Kidney tubule cell (primary cell): ENCODE data around the gene DIDO1.

Source experiments
- DNase-seq: peaks from one replicate; pipeline ENCODE4 v3.0.0-alpha.2; 2018; ENCODE audit warnings: low spot score

DIDO1 gene

DNA sequence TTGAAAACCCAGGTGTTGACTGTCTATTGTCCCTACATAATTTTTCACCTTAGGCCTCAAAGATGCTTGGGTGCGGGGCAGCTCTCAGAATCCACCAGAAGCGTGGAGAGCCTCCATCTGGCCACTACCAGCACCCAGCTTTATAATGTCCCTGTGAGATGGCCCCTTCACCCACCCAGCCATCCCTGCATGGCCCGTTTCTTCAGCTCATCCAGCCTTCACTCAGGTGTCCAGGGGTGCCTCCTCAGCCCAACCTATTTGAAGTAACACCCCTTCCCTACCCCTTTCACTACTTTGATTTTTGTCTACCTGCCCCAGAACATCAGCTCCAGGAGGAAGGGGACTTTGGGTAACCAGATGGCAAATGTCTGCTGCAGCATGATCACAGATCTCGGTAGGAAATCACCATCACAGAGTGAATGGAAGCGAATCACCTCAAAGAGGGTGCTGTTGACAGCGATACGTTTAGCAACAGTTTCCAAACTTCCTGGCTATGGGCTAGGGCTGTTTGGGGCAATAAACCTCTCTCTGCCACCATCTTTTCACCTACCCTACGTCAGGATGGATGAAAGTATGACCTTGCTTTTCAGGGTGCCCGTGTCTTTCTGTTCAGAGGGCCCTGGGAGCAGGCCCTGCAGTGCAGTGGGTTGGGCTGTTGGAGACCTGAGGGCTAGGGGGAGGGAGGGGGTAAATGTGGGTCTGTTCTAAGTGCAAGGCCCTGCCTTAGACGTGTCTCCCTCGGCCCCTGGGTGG is 25.0 kb upstream of the DIDO1 start:
- DNase-seq = no peak

DNA sequence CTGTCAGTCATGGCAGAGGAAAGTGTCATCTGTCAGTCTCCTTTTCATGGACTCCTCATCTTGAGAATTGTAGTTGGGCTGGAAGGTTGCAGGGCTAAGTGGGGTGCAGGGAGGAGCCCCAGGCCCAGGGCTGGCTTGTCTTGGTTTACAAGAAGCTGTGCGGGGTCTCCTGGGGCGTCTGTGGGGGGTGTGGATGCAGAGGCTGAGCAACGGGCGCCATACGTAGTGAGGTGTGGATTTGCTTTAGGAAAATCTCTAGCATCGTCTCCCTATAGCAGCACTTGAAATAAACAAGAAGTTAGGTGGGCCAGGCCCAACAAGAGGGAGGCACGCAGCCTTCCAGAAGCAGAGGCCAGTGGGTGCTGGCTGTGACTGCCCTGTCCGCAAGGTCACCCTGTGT is 24.4 kb upstream of the DIDO1 start:
- DNase-seq = no peak

DNA sequence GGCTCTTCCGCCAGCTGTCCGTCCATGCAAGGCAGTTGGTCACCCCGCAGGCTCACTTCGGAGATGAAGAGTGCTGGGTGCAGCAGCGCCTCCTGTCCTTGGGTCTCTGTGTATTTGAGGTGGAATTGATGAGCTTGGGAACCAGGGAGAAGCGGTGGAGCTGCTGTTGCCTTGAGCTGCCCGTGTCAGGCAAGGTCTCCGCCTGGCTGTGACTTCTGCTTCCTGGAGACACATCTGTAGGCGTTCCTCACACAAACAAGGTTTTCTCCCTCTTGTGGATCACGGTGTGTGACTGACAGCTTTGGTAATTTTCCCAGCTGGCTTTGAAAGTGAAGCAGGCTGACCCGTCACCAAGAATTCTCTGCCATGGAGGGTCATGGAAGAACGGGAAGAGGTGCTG is 23.7 kb upstream of the DIDO1 start:
- no peak for DNase-seq

DNA sequence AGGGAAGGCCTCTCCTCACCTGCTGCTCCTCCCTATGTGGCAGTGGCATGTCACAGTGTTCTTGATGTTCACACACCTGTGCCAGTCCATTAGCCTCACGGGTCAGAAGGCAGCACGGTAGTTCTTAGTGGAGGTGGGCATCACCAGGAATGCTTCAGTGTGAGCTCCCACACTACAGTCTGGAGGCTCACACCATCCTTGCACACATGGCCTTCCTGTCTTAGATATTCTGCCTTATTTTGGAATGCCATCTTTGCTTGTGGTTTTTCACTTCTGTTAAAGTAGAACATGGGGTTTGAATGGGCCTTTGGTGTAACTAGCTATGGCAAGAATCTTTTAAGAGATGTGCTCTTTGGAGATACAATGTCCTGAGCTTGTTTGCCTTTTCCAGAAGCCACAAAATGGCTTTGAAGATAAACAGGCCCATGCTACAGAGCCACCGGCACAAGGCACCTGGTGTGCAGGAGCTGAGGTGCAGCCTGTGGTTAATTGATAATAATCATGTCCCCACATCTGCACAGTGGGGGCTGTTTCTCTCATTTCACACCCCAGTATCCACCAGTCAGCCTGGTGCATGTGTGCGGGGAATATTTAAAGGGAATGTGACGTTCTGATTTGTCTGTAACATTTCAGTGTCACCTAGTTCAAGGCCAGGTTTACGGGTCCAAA is 23.0 kb upstream of the DIDO1 start:
- no peak for DNase-seq

DNA sequence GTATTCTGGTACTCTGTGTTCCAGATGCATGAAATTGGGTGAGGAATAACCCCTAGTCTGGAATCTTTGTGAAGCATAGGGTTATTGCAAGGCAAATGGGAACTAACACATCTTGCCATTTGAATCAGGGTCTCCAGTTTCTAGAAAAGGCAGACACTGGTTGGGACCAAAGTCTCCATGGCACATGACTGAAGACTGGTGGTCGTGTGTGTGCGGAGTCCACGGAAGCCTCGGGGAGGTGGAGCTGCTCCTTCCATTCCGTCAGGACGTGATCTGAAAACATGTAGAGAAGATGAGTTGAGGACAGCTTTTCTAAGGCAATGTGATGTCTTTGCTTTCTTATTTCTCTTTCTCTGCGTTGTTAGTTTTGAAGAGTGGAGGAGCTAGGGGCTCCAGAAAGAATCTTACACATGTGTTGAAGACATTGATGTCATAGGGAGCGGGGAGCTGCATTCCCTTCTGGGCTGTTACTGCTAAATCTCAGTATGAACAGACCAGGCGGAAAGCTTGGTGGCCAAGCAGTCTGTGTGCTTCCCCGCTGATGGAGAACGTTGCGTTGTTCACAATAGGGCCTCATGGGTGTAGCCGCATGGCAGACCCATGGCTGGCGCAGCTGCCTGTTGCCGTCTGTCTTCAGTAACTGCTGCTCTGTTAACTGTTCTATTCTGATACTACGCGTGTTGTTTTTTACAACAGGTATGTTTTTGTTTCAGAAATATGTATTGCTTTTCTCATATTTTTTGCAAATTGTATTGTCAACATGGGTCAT is 21.4 kb upstream of the DIDO1 start:
- no peak for DNase-seq

DNA sequence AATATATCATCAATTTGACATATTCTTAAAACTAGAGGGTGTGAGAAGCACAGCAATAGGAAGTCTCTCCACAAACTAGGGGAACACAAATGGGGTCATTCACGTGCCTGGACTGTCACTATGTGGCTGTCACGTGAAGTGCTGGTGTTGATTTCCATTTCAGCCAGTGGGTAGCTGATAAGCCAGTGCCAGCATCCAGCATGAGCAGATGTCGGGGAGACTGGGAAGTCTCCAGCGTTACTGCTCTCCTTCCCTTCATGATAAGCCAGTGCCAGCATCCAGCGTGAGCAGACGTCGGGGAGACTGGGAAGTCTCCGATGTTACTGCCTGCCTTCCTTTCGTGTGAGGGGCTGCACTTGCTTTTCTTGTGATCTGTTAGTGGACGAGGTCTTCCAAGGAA is 20.6 kb upstream of the DIDO1 start:
- no peak for DNase-seq

DNA sequence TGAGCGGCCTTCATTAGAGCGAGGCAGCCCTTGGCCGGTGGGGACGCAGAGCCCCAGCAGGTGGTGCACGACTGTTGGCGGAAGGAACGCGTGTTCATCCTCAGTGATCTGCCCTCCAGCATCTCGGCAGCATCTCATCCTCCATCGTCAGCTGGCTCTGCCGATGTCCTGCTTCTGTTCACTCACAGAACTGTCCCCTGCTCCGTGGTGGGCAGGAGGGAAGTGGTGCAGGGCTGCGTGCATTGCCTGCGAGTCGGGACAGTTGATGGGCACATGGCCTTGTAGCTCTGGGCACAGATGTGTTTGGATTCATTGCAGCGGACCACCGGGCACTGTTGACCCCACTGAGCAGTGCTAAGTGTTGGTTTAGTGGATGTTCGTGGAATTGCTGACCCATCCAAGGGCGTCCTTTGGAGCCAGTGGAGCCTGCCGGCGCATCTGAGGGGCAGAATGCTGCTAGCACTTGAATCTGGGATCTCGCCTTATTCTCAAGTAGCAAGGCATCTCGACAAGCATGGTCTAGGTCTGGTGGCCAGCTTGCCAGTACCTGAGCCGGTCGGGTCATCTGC is 19.6 kb upstream of the DIDO1 start:
- DNase-seq = no peak

DNA sequence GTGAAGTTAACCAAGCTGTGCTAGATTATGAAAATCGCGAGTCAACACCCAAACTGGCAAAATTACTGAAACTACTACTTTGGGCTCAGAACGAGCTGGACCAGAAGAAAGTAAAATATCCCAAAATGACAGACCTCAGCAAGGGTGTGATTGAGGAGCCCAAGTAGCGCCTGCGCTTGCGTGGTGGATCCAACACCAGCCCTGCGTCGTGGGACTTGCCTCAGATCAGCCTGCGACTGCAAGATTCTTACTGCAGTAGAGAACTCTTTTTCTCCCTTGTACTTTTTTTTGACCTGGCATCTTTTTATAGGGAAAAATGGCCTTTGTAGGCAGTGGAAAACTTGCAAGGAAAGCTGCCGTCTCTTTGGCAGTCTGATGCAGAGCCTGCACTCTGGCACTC is 18.4 kb upstream of the DIDO1 start:
- no peak for DNase-seq

DNA sequence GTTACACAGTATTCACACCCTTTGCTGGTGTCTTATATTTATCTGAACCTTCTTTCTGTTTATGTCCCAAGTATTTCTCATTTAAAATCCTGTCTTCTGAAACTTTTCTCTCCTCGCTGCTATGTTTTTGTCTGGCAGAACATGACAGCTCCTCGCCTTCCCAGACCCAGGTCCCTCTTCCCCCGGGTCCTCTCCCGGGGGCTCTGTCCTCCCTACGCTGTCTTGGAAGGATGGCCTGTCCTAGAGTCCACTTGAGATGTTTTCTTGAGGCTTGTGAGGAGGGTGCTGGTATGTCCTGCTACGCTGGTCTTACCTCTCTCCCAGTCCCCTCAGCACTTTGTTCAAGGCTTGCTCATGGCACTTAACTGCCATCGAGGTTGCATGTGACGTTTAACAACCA is 17.9 kb upstream of the DIDO1 start:
- DNase-seq = no peak

DNA sequence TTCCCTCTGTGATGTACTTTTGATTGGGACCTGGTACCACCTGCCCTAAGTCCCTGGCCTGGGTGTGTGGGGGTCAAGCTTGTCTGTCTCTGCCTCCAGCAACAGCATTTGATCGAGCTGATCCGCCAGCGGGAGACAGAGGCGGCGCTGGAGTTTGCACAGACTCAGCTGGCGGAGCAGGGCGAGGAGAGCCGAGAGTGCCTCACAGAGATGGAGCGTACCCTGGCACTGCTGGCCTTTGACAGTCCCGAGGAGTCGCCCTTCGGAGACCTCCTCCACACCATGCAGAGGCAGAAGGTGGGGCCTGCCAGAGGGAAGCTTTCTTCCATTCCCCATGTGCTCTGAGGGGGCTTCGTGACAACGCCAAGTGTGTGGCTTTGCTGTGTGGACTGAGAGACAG is 17.1 kb upstream of the DIDO1 start:
- no peak for DNase-seq

DNA sequence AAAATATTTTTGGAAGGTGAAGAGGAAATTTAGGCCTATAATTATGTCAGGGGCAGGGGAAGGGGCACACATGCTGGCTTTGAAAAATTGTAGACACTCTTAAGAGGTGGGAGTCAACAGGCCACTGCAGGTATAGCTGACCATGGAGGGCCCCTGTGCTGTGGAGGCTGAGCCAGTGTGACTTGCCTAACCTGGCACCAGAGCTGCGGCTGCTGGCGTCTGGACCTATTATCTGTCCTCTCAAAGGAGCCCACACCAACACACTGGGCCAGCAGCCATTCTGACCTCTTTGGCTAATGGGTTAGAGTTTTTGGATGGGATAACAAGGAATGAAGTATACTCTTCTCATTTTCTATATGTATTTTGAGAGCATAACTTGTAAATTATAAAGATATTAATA is 16.2 kb upstream of the DIDO1 start:
- no peak for DNase-seq

DNA sequence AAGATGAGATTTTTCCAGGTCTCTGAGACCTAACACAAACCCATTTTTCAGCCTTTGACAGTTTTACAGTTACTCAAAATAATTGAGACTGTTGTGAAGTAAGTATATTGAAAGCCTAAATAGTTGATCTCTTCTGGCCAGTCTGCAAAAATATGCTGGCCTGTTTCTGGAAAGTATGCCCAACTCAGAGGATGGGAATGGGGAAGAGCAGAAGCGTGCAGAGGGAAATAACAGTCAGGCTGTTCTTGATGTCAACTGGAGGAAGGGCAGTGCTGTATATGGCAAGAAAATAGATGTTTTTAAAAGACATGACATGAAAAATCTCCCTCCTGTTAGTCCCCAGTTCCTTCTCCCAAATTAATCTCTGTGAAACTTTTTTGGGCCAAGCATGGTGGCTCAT is 15.5 kb upstream of the DIDO1 start:
- DNase-seq = no peak

DNA sequence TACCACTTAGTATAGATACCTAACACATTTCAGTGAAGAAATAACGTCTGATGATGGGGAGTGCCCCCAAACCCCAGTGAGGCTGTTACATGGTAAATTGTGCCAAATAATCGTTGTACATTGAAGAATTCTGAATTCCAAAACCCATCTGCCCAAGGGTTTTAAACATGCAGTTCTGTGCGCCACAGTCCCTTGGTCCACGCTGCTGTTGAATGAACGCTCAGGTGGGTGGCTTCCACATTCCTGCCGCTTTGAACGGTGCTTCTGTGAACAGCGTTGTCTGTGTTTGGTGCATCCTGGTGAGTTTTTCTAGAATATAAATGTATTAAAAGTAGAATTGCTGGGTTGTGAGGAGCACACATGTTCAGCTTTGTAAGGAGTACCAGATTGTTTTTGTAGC is 14.6 kb upstream of the DIDO1 start:
- no peak for DNase-seq

DNA sequence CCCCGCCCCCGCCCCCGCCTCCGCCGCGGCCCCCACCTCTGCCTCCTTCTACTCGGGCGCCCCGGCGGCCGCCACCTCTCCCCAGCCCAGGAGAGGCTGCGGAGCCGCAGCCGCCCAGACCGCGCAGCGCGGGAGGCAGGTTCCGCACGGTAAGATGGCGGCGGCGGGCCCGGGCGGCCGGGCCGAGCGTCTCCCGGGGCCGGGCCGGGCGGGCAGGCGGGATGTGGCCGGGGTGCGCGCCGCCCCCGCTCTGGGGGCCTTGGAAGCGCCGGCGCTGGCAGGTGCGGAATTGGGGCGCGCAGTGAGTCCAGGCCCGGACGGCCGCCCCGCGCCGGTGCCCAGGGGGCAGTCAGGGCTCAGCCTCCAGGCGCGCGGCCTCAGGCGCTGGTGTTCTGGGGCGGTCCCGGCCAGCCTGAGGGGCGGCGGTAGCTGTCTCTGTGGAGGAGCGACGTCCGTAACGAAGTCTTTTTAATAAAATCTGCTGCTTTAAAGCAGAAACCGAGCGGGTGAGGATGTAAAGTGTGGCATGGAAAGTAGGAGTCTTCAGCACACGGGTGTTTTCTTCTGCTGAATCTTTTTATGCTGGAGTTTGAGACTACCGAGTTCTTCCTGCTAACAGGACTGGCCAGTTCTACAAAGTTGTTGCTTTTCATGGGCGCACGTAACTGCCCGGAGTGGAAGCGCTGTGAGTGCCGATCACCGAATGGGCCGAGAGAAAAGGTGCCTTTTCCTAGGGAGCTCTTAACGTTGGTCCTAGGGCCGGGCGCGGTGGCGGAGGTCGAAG is 12.0 kb upstream of the DIDO1 start, which contains the start of gene GID8:
Gene GID8, plus strand, starts transcription at position 43 of the 784 bp plus-strand sequence. CDS start 3,356 bp downstream, outside the sequence.
- peak; percentile 52 for DNase-seq

DNA sequence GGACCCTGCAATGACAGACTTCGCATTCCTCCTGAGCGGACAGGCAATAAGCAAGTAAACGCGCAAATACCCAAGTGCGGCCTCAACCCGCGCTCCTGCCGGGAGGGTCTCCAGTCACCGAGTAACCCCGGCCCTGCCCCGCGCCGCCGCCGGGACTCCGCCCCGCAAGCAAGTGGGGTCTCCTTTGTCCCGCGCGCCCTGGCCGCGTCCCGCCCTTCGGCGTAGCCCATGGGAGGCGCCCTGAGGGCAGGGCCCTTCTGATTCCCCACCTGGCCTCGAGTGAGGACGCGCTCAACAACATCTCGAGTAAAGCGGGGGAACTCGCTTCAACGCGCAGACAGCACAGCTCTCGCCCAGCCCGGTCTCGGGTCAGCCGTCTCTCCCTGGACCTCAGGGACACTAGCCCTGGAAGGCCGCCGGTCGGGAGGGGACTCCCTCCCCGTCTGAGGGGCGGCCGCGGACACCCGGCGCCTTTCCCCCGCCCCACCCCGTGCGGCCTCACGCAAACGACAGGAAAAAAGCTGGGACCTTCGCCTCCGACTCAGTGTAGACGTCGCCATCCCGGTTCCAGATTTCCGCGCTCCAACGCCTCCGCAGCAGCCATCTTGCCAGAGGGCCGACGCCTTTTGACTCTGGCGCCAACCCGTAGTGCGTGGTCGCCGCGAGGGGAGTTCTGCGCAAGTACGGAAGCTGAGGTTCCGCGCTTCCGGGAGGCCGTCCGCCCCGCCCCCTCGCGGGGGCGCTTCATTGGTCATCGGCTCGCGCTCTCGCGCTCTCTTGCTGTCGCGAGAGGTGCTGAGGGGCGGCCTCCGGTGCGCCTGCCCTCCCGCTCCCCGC is 11.2 kb upstream of the DIDO1 start:
- peak; percentile 97 for DNase-seq

DNA sequence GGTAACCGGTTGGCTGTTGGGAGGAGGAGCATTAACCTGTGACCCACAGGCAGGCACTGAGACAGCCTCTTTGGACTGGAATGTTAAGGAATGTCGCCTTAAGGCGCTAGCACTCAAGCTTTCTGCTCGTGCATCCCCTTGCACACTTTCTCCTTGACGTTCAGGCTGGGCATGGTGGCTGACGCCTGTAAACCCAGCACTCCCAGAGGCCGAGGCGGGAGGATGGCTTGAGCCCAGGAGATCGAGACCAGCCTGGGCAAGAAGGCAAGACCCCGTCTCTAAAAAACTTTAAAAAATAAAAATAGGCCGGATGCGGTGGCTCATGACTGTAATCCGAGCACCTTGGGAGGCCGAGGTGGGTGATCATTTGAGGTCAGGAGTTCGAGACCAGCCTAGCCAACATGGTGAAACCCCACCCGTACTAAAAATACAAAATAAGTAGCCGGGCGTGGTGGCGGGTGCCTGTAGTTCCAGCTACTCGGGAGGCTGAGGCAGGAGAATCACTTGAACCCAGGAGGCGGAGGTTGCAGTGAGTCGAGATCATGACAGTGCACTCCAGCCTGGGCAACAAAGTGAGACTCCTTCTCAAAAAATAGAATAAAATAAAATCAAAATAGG is 9.8 kb upstream of the DIDO1 start:
- DNase-seq = no peak

DNA sequence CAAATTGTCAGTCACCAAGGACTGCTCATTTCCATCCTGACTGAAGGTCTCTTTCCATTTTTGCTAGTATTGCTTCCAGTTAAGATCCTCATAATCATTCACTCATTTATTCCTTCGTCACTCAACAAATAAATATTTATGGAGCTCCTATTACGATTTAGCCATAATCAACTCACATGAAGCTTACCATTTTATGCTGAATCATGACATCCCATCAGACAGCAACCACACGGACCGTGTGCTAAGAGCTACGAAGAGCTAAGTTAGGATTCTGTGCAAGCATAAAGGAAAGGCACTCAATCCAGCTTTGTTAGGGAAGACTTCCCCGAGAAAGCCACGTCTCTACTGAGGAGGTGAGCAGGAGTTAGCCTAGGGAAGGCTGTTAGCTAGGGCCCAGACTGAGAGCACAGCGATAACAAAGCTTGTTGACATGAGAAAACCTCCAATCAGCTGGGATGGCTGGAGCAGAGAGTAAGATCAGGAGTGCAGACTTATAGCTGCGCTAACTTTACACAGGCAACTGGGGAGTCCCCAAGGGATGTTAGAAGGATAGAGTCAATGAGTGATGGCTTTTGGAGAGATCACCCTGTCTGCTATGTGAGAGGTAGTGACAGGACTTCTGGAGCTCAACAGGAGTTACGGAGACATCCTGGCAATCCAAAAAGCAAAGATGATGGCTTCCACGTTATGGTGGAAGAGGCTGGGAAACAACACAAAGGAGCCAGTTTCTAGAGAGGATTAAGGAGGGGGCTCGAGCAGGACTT is 9.1 kb upstream of the DIDO1 start:
- no peak for DNase-seq

DNA sequence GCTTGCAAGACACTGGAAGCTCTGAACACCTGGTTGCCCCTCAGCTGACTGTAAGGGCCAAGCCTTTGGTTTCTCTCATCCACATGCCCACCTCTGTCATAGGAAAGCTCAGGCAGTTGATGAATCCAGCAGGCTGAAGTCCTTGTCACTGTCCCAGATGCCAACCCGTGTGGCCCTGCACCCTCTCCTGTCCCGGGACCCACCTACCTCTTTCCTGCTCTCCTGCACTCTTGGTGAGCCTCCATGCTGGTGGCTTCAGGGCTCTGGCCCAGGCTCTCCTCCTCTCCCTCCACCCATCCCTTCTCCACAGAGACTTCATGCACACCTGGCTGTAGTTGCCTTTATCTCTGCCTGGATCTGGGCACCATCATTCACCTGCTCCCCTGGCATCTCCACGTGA is 7.7 kb upstream of the DIDO1 start:
- no peak for DNase-seq

DNA sequence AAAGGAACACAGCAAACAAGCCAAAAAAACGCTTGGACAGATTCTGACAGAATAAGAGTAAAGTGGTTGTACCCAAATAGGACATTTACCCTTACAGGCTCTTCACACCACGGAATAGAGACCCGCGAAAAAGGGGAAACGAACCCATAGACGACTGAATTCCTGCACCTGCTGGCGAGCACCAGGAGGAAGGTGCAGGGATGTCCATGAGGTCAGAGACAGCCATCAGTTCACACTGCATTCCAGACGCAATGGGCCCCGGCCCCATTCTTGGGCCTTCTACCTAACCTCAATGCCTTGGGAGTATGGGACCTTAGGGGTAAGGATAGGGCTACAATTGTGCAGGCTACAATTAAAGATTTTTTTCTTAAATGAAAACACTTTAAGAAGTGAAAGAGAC is 5.2 kb upstream of the DIDO1 start:
- DNase-seq = no peak

DNA sequence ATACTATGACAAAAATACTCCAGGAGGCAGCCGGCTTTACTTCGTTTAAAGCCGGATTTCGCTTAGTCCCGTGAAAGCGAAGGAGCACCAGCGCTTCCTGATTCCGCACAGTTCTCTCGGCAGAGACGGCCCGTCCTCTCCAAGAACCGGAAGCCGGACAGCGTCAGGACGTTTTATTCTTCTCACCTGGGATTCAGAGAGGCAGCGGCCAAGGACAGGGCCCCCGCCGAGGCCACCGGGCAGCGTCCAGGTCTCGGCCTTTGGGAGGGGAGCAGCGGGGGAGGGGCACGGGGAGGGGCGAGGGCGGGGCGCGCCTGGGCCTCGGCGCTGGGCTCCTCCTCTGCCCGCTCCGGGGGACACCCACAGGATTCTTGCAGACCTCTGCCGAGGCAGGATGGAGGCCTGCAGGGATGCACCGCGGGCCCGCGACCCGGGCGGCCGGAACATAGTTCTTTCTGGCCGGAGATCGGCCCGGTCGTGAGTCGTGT is 2.8 kb upstream of the DIDO1 start:
- peak; percentile 82 for DNase-seq
